GM12801 (cell line): ENCODE results near the gene MAP7D2.

Experiments
- TF ChIP-seq, protein P1 (sequence below): IDR thresholded peaks from one replicate; pipeline ENCODE4 v1.5.1; 2011; ENCODE audit warnings: control low read depth; ENCODE audit not compliant: insufficient read length; ENCODE audit errors: extremely low read depth

The MAP7D2 gene

DNA sequence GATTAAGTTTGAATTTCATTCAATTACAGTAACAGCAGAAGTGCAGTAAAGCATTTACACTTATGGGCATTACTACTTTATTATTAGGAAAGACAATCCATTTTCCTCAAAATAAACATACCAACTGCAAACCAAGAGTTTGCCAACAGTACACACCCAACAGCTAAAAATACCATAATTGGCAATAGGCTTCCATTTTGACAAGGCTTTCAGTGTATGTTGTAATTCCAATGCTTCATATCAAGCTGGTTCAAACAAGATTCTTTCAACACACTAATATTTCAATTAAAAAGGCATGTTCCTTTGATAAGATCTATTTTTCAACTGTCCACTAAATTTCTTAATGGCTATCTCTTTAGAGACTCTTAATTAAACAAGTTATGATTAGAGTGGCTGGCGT lies 12.8 kb upstream of the MAP7D2 start:
- TF ChIP-seq, protein P1, sequence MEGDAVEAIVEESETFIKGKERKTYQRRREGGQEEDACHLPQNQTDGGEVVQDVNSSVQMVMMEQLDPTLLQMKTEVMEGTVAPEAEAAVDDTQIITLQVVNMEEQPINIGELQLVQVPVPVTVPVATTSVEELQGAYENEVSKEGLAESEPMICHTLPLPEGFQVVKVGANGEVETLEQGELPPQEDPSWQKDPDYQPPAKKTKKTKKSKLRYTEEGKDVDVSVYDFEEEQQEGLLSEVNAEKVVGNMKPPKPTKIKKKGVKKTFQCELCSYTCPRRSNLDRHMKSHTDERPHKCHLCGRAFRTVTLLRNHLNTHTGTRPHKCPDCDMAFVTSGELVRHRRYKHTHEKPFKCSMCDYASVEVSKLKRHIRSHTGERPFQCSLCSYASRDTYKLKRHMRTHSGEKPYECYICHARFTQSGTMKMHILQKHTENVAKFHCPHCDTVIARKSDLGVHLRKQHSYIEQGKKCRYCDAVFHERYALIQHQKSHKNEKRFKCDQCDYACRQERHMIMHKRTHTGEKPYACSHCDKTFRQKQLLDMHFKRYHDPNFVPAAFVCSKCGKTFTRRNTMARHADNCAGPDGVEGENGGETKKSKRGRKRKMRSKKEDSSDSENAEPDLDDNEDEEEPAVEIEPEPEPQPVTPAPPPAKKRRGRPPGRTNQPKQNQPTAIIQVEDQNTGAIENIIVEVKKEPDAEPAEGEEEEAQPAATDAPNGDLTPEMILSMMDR, result no peak

DNA sequence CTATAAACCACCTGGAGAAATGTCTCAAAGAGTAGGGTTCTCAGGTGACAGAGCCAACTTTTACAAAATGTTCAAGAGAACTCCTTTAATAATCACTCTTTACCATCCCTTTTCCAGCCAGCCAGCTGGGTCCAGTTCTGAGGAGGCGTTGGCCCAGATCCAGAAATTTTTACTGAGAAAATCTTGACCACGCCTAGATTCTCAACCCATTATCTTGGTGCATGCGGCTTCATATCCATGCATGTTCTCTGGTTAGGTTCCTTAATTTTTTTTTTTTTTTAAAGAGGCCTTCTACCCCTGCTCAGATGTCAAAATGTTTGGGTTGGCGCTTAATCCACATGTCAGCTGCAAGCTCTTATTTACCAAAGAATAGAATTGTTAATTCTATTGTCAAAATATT lies 12.0 kb upstream of the MAP7D2 start:
- TF ChIP-seq, protein P1, result no peak

DNA sequence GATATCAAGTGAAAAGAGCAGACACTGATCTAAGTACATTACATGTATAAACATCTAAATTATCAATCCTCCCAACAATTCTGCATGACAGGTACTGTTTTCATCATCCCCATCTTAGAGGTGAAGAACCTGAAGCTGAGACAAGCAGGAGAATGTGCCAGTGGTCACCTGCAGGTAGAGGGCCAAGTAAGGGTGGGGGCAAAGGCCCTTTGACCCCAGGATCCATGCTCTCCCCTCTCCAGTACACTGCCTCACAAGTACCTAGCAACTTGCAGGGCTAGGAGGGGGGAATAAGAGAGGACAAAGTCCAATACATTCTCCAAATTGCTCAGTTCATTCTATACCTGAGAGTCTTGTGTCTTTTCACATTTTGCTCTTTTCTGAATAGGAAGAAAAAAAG lies 8.3 kb upstream of the MAP7D2 start:
- TF ChIP-seq, protein P1, result no peak

DNA sequence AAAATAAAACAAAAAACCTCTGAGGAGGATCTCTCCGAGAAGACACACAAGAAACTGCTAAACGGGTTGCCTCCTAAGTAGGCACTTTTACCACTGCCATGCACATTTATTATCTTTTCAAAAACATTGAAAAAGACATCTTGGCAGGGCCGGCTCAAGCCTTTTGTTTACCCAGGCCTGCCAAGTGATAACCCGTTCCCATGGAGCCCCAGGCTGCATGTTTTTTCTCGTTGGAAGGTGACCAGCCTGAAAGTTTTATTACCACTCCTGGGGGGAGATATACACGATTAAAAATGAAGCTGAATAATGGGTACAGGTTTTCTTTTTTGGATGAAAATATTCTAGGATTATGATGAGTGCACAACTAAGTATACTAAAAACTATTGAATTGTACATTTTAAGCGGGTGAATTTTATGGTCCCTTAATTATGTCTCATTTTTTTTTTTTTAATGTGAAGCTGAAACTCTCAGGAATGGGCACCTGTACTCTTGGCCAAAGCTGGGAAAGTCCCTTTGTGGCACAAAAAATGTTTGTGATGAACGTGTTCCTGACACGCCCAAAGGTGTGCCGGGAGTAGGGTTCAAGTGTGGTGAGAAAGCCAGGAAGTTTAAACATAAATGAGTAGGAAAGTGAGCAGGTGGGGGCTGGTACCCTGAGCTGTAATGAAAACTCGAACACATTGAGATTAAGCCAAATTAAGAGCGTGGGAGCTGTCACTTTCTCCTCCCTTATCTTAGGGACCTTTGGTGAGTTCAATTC lies 1.5 kb upstream of the MAP7D2 start:
- TF ChIP-seq, protein P1, result no peak

DNA sequence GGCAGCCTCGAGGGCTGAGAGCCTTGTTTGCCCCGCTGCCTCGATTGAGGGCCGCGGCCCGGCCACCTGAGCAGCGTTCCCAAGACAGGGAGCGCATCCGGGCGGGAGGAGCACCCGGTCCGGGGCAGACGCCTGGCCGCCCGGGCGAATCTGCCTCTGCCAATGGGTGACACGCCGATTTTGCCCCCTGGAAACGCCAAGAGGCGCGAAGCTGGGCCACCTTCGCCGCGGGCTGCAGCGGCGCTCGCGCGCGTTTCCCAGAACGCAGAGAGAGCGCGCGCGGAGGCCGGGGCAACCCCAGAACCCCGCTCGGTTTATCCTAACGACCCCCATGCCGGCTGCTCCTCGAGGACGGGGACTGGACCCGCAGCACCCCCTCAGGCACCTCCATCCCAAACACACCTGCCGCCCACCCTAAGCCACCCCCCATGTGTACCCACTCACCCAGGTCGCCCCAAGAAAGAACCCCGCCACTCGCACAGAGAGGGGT lies 575 bp downstream of the MAP7D2 start:
- TF ChIP-seq, protein P1, result no peak

DNA sequence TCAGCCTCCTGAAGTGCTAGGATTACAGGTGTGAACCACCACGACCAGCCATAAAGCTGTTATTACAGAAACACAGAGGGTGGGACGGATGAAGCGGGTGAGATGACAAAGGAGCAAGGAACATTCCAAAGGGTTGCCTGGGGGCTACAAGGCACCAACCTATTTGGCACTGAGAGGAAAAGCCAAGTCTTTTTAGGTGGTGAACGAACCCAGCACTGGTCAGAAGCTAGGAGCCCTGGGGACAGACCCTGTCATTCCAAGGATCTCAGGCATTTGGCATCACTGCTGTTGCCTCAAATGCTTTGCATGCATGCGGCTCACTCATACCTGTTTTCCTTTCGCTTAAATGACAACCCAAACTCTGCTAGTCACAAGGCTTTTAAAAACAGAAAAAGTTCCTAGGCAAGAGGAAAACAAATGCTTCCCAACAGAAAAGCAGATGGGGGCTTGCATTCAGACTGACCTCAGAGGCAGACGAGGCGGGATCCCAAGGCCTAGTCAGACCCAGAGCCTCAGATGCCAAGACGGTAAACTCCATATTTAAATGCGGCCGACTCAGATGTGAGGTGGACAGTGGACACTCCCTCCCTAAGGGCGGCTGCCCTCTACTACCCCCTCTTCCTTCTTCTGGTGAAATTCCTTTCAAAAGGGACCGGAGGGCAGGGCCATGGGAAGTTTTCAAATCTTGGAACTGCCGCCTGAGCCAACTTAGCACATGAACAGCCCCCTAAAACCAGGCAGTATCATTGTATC lies 4.5 kb downstream of the MAP7D2 start:
- TF ChIP-seq, protein P1, result no peak

DNA sequence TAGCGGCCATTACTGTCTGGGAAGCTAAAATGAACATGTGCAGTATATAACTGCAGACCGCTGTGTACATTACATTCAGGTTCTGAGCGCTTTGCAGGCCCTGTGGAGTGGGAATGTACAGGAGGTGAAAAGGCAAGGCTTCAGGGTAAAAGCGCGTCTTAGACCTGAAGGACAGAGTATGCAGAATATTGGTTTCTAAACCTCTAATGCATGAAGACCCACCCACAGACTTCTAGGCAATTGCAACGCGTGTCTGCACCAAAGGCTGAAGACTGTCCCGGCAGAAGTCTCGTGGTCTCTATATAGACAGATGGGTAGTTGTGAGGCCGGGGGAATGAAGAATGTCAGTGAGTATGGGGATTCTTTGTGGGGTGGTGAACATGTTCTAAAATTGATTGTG lies 5.4 kb downstream of the MAP7D2 start:
- TF ChIP-seq, protein P1, result no peak
